CD4-positive, CD25-positive, alpha-beta regulatory T cell (primary cell): ENCODE measurements around the gene CILP. TPM values are rescaled to one million over a fixed set of nuclear protein-coding genes. Genes with fewer than 3 reads are reported as not detected.

Source experiments
- ATAC-seq, 2 donors: fragments of 150-1000 bp; cut with Tn5 transposase; one replicate each; pipeline ENCODE4 v1.10.0; 2021; ENCODE audit warnings: low read depth in 2 of 2, moderate number of reproducible peaks in 2 of 2, moderate library complexity in 1 of 2
- DNase-seq, 3 donors: peaks; one replicate each; pipeline versions ENCODE4 v3.0.0 to v3.0.0-alpha.2; 2012 to 2022; ENCODE audit warnings: mixed read lengths in 1 of 3
- H3K27ac ChIP-seq: one replicate; pipeline ENCODE4 v1.7.0; 2013; ENCODE audit warnings: mild to moderate bottlenecking, low read length; ENCODE audit not compliant: insufficient read depth, poor library complexity, severe bottlenecking
- H3K27me3 ChIP-seq: one replicate; pipeline ENCODE4 v1.7.0; 2013; ENCODE audit warnings: low read length; ENCODE audit not compliant: control insufficient read depth, insufficient read depth
- H3K36me3 ChIP-seq: one replicate; pipeline ENCODE4 v1.7.0; 2013; ENCODE audit warnings: mild to moderate bottlenecking, low read length, moderate library complexity; ENCODE audit not compliant: control insufficient read depth, insufficient read depth
- H3K4me1 ChIP-seq: 2 replicates; pipeline ENCODE4 v1.7.0; 2013; ENCODE audit warnings: mild to moderate bottlenecking, low read length; ENCODE audit not compliant: insufficient read depth, control insufficient read depth, poor library complexity, severe bottlenecking
- H3K4me3 ChIP-seq: one replicate; pipeline ENCODE4 v1.7.0; 2013; ENCODE audit warnings: low read depth, mild to moderate bottlenecking, low read length, moderate library complexity
- H3K9me3 ChIP-seq, 2 experiments: 1 replicate in 1 of 2; 2 replicates in 1 of 2; pipeline ENCODE4 v1.7.0; 2013; ENCODE audit warnings: low read length in 2 of 2, mild to moderate bottlenecking in 1 of 2, moderate library complexity in 1 of 2; ENCODE audit not compliant: control insufficient read depth in 2 of 2
- H3K27ac Mint-ChIP-seq, 3 donors: one replicate each; pipeline ENCODE4 v1.8.0; 2020 to 2022; ENCODE audit warnings: mild to moderate bottlenecking in 3 of 3, mixed read lengths in 3 of 3, moderate library complexity in 2 of 3
- H3K27me3 Mint-ChIP-seq: one replicate; pipeline ENCODE4 v1.8.0; 2022; ENCODE audit warnings: mild to moderate bottlenecking, mixed read lengths
- H3K36me3 Mint-ChIP-seq: one replicate; pipeline ENCODE4 v1.8.0; 2020; ENCODE audit warnings: mixed read lengths
- H3K4me1 Mint-ChIP-seq, 4 donors: one replicate each; pipeline ENCODE4 v1.8.0; 2020 to 2022; ENCODE audit warnings: mixed read lengths in 4 of 4, mild to moderate bottlenecking in 1 of 4
- H3K4me3 Mint-ChIP-seq, 4 donors: one replicate each; pipeline ENCODE4 v1.8.0; 2020 to 2022; ENCODE audit warnings: mild to moderate bottlenecking in 4 of 4, mixed read lengths in 4 of 4, moderate library complexity in 3 of 4
- H3K9me3 Mint-ChIP-seq, 7 donors: one replicate each; pipeline ENCODE4 v1.8.0; 2020 to 2022; ENCODE audit warnings: mixed read lengths in 7 of 7, mild to moderate bottlenecking in 3 of 7, moderate library complexity in 2 of 7
- polyA plus RNA-seq, 4 donors: library from polyadenylated mRNA; unstranded; fragments of 300-500 nt; fragmentation: Illumina TruSeq; gene quantifications; one replicate each; pipeline ENCODE4 v1.2.3, GENCODE V29; 2021
- total RNA-seq: library from RNA; stranded (reverse); gene quantifications from one replicate; pipeline ENCODE4 v1.2.3, GENCODE V29; 2022

CILP gene, protein sequence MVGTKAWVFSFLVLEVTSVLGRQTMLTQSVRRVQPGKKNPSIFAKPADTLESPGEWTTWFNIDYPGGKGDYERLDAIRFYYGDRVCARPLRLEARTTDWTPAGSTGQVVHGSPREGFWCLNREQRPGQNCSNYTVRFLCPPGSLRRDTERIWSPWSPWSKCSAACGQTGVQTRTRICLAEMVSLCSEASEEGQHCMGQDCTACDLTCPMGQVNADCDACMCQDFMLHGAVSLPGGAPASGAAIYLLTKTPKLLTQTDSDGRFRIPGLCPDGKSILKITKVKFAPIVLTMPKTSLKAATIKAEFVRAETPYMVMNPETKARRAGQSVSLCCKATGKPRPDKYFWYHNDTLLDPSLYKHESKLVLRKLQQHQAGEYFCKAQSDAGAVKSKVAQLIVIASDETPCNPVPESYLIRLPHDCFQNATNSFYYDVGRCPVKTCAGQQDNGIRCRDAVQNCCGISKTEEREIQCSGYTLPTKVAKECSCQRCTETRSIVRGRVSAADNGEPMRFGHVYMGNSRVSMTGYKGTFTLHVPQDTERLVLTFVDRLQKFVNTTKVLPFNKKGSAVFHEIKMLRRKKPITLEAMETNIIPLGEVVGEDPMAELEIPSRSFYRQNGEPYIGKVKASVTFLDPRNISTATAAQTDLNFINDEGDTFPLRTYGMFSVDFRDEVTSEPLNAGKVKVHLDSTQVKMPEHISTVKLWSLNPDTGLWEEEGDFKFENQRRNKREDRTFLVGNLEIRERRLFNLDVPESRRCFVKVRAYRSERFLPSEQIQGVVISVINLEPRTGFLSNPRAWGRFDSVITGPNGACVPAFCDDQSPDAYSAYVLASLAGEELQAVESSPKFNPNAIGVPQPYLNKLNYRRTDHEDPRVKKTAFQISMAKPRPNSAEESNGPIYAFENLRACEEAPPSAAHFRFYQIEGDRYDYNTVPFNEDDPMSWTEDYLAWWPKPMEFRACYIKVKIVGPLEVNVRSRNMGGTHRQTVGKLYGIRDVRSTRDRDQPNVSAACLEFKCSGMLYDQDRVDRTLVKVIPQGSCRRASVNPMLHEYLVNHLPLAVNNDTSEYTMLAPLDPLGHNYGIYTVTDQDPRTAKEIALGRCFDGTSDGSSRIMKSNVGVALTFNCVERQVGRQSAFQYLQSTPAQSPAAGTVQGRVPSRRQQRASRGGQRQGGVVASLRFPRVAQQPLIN
- total RNA-seq (0.52 TPM), polyA plus RNA-seq (not detected)

DNA sequence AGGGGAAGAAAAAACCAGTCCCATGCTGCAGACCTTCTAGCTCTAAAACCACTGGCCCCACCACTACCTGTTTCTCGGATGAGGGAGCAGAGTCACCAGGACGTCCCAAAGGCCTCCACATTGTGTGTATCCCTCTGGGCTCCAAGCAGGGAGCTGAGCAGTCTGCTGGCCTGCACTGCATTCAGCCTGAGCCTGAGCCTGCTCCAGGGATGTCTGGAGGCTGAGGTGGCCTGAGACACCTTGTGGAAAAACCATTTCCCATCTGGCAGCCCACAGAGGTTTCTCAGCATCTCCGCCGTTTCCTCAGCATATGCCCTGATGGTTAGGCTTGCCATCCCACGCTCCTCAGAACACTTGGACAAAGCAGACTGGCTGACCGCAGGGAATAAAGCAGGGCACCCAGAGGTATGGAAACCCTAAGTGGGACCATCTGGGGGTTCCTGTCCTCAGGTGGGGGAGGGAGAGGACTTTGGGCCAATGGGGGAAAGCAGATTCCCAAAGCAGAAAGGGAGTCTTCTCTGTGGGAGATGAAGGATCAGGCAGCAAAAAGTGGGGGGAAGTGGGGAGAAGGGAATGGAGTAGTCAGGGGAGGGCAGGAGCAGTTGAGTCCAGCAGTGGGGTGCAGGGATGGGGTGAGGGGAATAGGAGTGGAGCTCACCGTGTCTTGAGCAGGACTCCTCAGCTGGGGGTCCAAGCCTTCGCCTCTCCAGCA lies at the start of gene CILP:
TSS of gene CILP (minus strand) at position 704 of the 712 bp plus-strand sequence. CDS start 1,718 bp downstream, outside the sequence.
- DNase-seq (no peak), ATAC-seq (no peak)
- Histone ChIP-seq H3K4me1 (no peaks in the 10 kb centered on the region), H3K27me3 (no peaks in the 10 kb centered on the region), H3K9me3 (no peaks in the 10 kb centered on the region), H3K4me3 (no peak within 1 kb of the TSS), H3K27ac (no peak within 1 kb of the TSS), H3K36me3 (no peaks in the 10 kb centered on the region)
- H3K36me3 Mint-ChIP-seq = no peaks in the 10 kb centered on the region
- no peaks in the 10 kb centered on the region for H3K9me3 Mint-ChIP-seq
- peak within 1 kb of the TSS in 1 of 3 donors; percentile 20 for H3K27ac Mint-ChIP-seq
- no peak within 1 kb of the TSS for H3K4me3 Mint-ChIP-seq
- peaks cover 0 to 4% (median under 1%) of the 10 kb centered on the region in 4 donors for H3K4me1 Mint-ChIP-seq
- H3K27me3 Mint-ChIP-seq = no peaks in the 10 kb centered on the region

DNA sequence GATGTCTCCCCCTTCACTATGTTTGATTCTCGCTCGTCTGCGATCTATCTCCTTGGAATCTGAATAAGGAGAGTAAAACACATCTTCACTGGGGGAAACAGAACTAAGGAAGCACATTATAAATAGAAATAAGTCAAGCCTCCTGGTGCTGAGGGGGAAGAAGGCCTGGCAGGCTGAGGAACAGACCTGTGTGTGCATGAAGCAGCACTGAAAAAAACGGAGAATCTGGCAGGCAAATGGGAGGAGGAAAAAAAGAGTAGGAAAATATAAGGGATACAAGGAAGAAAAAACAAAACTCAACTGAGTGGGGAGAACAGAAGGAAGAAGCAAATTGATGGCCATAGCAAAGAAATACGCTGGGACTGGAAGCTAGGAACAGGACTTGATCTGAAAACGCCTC lies 49.7 kb upstream of the CILP start:
- Mint-ChIP-seq H3K27ac (peak overlapping the region in 1 of 3 donors; percentile 3), H3K4me3 (no peak overlapping the region), H3K36me3 (peaks cover 63% of the 10 kb centered on the region), H3K9me3 (no peaks in the 10 kb centered on the region), H3K4me1 (peaks cover 0 to 3% (median 2%) of the 10 kb centered on the region in 4 donors), H3K27me3 (no peaks in the 10 kb centered on the region)
- no peak for DNase-seq
- H3K4me1 ChIP-seq = no peaks in the 10 kb centered on the region
- no peak overlapping the region for H3K27ac ChIP-seq
- ATAC-seq = no peak
- peaks cover 72% of the 10 kb centered on the region for H3K36me3 ChIP-seq
- H3K4me3 ChIP-seq = no peak overlapping the region
- H3K27me3 ChIP-seq = no peaks in the 10 kb centered on the region
- H3K9me3 ChIP-seq = no peaks in the 10 kb centered on the region

DNA sequence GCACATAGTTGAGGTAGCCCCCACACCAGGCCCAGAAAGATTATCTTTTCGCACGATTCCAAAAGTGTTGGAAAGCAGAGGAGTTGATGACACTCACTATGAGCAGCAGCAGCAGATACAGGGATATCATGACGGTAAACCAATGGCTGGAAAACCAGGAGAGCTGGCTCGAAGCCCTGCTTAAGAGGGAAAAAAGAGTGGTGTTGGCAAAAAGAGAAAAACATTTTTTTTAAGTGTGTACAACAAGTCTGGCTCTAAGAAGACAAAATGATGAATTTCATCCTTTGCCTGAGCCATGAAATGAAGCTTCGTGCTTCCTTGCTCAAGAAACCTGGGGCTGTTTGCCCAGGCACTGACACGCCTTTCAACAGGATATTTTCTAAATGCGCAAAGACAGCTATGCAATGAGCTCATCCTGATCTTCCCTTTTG lies 48.1 kb upstream of the CILP start:
- Histone ChIP-seq H3K4me1 (no peaks in the 10 kb centered on the region), H3K27me3 (no peaks in the 10 kb centered on the region), H3K4me3 (no peak overlapping the region), H3K36me3 (peaks cover 64% of the 10 kb centered on the region), H3K9me3 (no peaks in the 10 kb centered on the region), H3K27ac (no peak overlapping the region)
- H3K27ac Mint-ChIP-seq = no peak overlapping the region
- H3K36me3 Mint-ChIP-seq = peaks cover 65% of the 10 kb centered on the region
- ATAC-seq (no peak), DNase-seq (no peak)
- no peaks in the 10 kb centered on the region for H3K27me3 Mint-ChIP-seq
- H3K4me1 Mint-ChIP-seq = peaks cover 0 to 5% (median 3%) of the 10 kb centered on the region in 4 donors
- no peak overlapping the region for H3K4me3 Mint-ChIP-seq
- H3K9me3 Mint-ChIP-seq = no peaks in the 10 kb centered on the region

DNA sequence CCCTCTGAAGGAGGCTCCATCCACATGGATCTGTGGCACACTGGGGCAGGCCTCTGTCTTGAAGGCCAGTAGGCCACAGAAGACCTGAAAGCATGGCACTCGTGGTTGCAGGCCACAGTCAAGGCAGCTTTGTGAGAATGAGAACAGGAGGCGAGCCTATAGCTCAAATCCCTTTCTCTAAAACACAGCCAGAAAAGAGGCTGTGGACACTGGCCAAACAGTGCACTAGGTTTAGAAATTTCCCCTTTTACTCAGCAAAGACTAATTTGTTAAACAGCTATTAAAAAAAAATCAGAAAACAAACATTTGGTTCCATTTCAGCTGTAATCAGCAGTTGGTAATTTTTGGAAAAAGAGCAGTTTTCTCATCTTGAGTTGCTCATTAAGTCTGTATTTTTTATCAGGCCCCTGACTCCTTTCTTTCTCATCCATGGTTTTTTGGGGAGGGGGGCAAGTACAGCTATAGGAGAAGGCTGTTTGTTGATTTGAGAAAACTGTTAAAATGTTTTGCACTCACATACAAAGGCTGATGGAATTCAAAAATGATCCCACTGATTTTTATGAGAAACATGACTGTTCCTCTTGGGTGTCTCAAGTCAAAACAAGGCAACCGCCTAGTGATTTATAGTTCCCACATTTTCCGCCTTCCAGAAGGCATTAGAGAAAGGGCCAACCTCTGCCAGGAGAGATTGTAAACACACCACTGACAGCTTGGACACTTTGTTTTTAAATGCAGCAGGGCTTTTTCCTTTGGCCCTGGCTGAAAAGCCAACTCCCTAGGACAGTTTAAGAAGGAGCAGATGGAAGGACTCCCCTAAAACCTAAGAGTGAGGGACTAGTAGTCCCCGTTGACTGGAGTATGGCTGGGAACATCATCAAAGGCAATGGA lies 47.3 kb upstream of the CILP start:
- Mint-ChIP-seq H3K4me1 (peaks cover 0 to 5% (median 3%) of the 10 kb centered on the region in 4 donors), H3K9me3 (no peaks in the 10 kb centered on the region), H3K27ac (no peak overlapping the region), H3K27me3 (no peaks in the 10 kb centered on the region), H3K4me3 (no peak overlapping the region), H3K36me3 (peaks cover 64% of the 10 kb centered on the region)
- H3K4me1 ChIP-seq = no peaks in the 10 kb centered on the region
- no peak overlapping the region for H3K4me3 ChIP-seq
- no peak overlapping the region for H3K27ac ChIP-seq
- no peaks in the 10 kb centered on the region for H3K9me3 ChIP-seq
- DNase-seq (no peak), ATAC-seq (no peak)
- peaks cover 57% of the 10 kb centered on the region for H3K36me3 ChIP-seq
- no peaks in the 10 kb centered on the region for H3K27me3 ChIP-seq

DNA sequence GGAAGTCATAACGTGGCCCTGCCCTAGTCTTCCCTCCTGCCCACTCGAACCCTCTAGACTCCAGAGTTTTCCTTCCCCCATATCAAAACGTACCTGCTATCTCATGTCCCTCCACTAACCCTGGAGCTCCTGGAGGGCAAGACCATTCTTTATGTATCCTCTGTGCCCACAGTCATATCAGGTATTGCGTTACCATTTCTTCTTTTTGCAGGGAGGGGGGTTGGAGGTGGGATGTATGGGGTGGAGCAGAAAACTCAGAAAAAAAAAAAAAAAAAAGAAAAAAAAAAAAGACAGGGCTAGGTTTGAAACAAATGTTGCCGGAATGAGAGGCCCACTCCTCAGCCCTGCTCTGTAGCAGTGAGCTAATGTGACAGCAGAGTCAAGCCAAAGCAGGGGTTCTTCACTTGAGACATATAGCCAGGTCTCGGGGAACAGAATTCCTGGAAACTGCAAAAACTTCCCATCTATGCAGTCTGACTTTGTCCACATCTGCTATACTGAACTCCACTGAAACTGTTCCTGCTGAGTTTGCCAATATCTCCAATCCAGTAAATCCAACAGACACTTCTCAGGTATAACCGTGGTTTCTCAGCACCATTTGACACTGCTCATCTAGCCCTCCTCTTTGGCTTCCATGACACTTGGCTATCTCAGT lies 44.3 kb upstream of the CILP start:
- ATAC-seq (no peak), DNase-seq (no peak)
- no peaks in the 10 kb centered on the region for H3K9me3 ChIP-seq
- peaks cover 36% of the 10 kb centered on the region for H3K36me3 ChIP-seq
- H3K4me1 Mint-ChIP-seq = peaks cover 0 to 5% (median 2%) of the 10 kb centered on the region in 4 donors
- H3K4me1 ChIP-seq = no peaks in the 10 kb centered on the region
- H3K4me3 ChIP-seq = no peak overlapping the region
- no peak overlapping the region for H3K27ac ChIP-seq
- peaks cover 44% of the 10 kb centered on the region for H3K36me3 Mint-ChIP-seq
- no peaks in the 10 kb centered on the region for H3K9me3 Mint-ChIP-seq
- H3K4me3 Mint-ChIP-seq = no peak overlapping the region
- H3K27ac Mint-ChIP-seq = peak overlapping the region; percentile 17 to 78 (median 69)
- H3K27me3 Mint-ChIP-seq = no peaks in the 10 kb centered on the region
- no peaks in the 10 kb centered on the region for H3K27me3 ChIP-seq

DNA sequence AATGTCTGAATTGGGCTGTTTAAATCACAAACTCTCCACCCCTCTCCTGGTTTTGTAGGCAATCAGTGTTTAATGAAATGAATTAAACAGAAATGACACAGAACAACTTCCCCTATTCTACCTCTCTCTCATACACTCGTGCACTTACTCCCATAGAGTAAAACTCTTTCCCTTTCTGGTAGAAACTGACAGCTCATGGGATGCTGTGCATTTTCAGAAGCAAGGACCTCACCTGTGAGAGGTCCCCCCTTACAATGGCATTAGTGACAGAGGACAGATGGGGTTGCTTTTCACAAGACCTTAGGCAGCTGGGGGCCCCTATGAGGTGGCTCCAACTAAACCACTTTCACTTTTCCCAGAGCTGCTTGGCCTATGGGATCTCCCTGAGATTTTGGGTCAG lies 43.5 kb upstream of the CILP start:
- H3K36me3 Mint-ChIP-seq = peaks cover 36% of the 10 kb centered on the region

More for the DNA sequence above, 43.5 kb upstream of the CILP start:
- Histone ChIP-seq H3K27ac (no peak overlapping the region), H3K36me3 (peaks cover 28% of the 10 kb centered on the region), H3K4me1 (peaks cover 1% of the 10 kb centered on the region), H3K27me3 (no peaks in the 10 kb centered on the region), H3K4me3 (no peak overlapping the region), H3K9me3 (no peaks in the 10 kb centered on the region)
- no peaks in the 10 kb centered on the region for H3K27me3 Mint-ChIP-seq
- no peak overlapping the region for H3K4me3 Mint-ChIP-seq
- peak overlapping the region in 2 of 3 donors; percentile 17 to 42 for H3K27ac Mint-ChIP-seq
- DNase-seq (no peak), ATAC-seq (no peak)
- peaks cover 4 to 5% (median 4%) of the 10 kb centered on the region in 4 donors for H3K4me1 Mint-ChIP-seq
- no peaks in the 10 kb centered on the region for H3K9me3 Mint-ChIP-seq
